NOMO-1 (cell line): Measurements from ENCODE around the gene CYP2J2.
"Not testable (repeated sequence)": the region's sequence is repeated elsewhere in the genome, so short reads cannot be mapped to it uniquely, and the experiment has no call there.

Experiments
- DNase-seq, 2 experiments: peaks; one replicate each; lab custom pipeline; 2025; ENCODE audit not compliant: unreplicated experiment in 2 of 2; lab: John Stamatoyannopoulos, UW

Gene CYP2J2

GRCh38 chr1:59926381-59927123, at the start of gene CYP2J2:
CYP2J2 (minus strand) TSS chr1:59926773; CDS start chr1:59926746, 27 bp downstream.
- DNase-seq = no peak

GRCh38 chr1:59973719-59974118, 47.1 kb upstream of the CYP2J2 start:
- DNase-seq = no peak

GRCh38 chr1:59972216-59972927, 45.8 kb upstream of the CYP2J2 start:
- no peak for DNase-seq

GRCh38 chr1:59971464-59971911, 44.9 kb upstream of the CYP2J2 start:
- DNase-seq = peak; percentile 21 to 43

GRCh38 chr1:59969542-59970175, 43.1 kb upstream of the CYP2J2 start:
- DNase-seq = not testable (repeated sequence)

GRCh38 chr1:59968746-59969145, 42.2 kb upstream of the CYP2J2 start:
- DNase-seq = not testable (repeated sequence)

- DNase-seq = no peak
Observed at GRCh38 chr1:59967780-59968179, 41.2 kb upstream of the CYP2J2 start.

- DNase-seq = no peak
Observed at GRCh38 chr1:59967141-59967697, 40.6 kb upstream of the CYP2J2 start.

- no peak for DNase-seq
Observed at GRCh38 chr1:59952065-59952464, 25.5 kb upstream of the CYP2J2 start.

- DNase-seq = no peak
Observed at GRCh38 chr1:59949648-59950047, 23.1 kb upstream of the CYP2J2 start.

GRCh38 chr1:59948990-59949389, 22.4 kb upstream of the CYP2J2 start:
- DNase-seq = no peak

- peak; percentile 20 to 42 for DNase-seq
Observed at GRCh38 chr1:59947047-59947938, 20.7 kb upstream of the CYP2J2 start.

- no peak for DNase-seq
Observed at GRCh38 chr1:59945790-59946189, 19.2 kb upstream of the CYP2J2 start.

- DNase-seq = no peak
Observed at GRCh38 chr1:59939393-59939792, 12.8 kb upstream of the CYP2J2 start.

- DNase-seq = no peak
Observed at GRCh38 chr1:59937636-59938210, 11.2 kb upstream of the CYP2J2 start.

- no peak for DNase-seq
Observed at GRCh38 chr1:59936358-59936821, 9.8 kb upstream of the CYP2J2 start.

GRCh38 chr1:59928996-59929395, 2.4 kb upstream of the CYP2J2 start:
- DNase-seq = no peak

- DNase-seq = no peak
Observed at GRCh38 chr1:59927213-59927612, 640 bp upstream of the CYP2J2 start.

- no peak for DNase-seq
Observed at GRCh38 chr1:59924653-59925052, 1.9 kb downstream of the CYP2J2 start.
